Suprapubic skin (tissue), 4 donors: ENCODE measurements around the gene ROBO3. TPM values are rescaled to one million over a fixed set of nuclear protein-coding genes. Genes with fewer than 3 reads are reported as not detected.

Experiments
- DNase-seq, 2 donors: peaks; one replicate each; pipeline ENCODE4 v3.0.0-alpha.2; 2019; ENCODE audit warnings: low spot score in 2 of 2
- H3K27ac ChIP-seq: fragments of 200-600 bp; sonication (generic); one replicate; pipeline ENCODE4 v1.5.1; 2019
- H3K27me3 ChIP-seq: fragments of 200-600 bp; sonication (generic); one replicate; pipeline ENCODE4 v1.5.1; 2019
- H3K36me3 ChIP-seq: fragments of 200-600 bp; sonication (generic); one replicate; pipeline ENCODE4 v1.5.1; 2019
- H3K4me1 ChIP-seq: fragments of 200-600 bp; sonication (generic); one replicate; pipeline ENCODE4 v1.5.1; 2019
- H3K4me3 ChIP-seq: fragments of 200-600 bp; sonication (generic); one replicate; pipeline ENCODE4 v1.5.1; 2019; ENCODE audit warnings: mild to moderate bottlenecking
- H3K9me3 ChIP-seq: fragments of 200-600 bp; sonication (generic); one replicate; pipeline ENCODE4 v1.5.1; 2019
- EP300 ChIP-seq: sonication (generic); formaldehyde crosslinking; IDR thresholded peaks from one replicate; pipeline ENCODE4 v1.6.1; 2017; ENCODE audit warnings: antibody characterized with exemption
- POLR2A ChIP-seq, 2 donors: fragments of 450-650 bp; IDR thresholded peaks; one replicate each; pipeline ENCODE4 v1.6.1; 2017; ENCODE audit warnings: antibody characterized with exemption in 2 of 2, mild to moderate bottlenecking in 2 of 2, moderate library complexity in 2 of 2
- POLR2AphosphoS5 ChIP-seq, 3 donors: sonication (generic); formaldehyde crosslinking; IDR thresholded peaks; one replicate each; pipeline ENCODE4 v1.6.1; 2017; ENCODE audit warnings: antibody characterized with exemption in 3 of 3
- WGBS: methylation state at CpG from one replicate; pipeline ENCODE4 v1.1.5; 2018; 5-methylcytosine and 5-hydroxymethylcytosine counted together
- total RNA-seq, 4 donors: library from RNA; depleted of rRNA; stranded (reverse); fragments of >200 nt; gene quantifications; one replicate each; pipeline ENCODE4 v1.1.0, GENCODE V29; 2016
- TF ChIP-seq, protein P1 (sequence below), 2 donors: fragments of 200-600 bp in 1 of 2; fragments of 450-650 bp in 1 of 2; sonication (generic) in 1 of 2; IDR thresholded peaks; one replicate each; pipeline ENCODE4 v1.5.1; 2016 to 2019; ENCODE audit warnings: antibody characterized with exemption in 2 of 2, mild to moderate bottlenecking in 1 of 2, moderate library complexity in 1 of 2

The ROBO3 gene
- total RNA-seq, 4 donors from 2014 or later = 1.9 to 6.8 (median 3.6) TPM

DNA sequence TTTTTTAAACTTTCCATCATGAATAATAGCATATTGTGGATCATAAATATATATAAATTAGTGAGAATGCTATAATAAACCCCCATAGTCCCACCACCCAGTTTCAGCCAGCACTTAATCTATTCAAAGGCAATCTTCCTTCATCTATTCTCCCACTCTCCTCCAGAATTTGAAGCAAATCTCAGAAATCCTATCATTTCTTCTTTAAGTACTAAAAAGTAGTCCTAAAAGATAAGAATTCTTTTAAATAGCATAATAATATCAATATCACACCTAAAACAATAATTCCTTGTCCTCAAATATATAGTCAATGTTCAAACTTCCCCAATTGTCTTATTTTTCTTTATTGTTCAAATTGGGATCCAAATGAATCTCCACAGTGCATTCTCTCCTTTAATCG, 24.6 kb upstream of the ROBO3 start:
- TF ChIP-seq, protein P1, sequence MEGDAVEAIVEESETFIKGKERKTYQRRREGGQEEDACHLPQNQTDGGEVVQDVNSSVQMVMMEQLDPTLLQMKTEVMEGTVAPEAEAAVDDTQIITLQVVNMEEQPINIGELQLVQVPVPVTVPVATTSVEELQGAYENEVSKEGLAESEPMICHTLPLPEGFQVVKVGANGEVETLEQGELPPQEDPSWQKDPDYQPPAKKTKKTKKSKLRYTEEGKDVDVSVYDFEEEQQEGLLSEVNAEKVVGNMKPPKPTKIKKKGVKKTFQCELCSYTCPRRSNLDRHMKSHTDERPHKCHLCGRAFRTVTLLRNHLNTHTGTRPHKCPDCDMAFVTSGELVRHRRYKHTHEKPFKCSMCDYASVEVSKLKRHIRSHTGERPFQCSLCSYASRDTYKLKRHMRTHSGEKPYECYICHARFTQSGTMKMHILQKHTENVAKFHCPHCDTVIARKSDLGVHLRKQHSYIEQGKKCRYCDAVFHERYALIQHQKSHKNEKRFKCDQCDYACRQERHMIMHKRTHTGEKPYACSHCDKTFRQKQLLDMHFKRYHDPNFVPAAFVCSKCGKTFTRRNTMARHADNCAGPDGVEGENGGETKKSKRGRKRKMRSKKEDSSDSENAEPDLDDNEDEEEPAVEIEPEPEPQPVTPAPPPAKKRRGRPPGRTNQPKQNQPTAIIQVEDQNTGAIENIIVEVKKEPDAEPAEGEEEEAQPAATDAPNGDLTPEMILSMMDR (IDR thresholded peaks at IDR 0.05) = no peak
- no peak for TF ChIP-seq POLR2AphosphoS5 (IDR thresholded peaks at IDR 0.05)
- no peak for TF ChIP-seq EP300
- no peak for TF ChIP-seq POLR2A (IDR thresholded peaks at IDR 0.05)
- no peak overlapping the region for H3K27ac ChIP-seq
- H3K4me3 ChIP-seq = no peak overlapping the region
- H3K36me3 ChIP-seq = no peaks in the 10 kb centered on the region
- no peak for DNase-seq
- no peaks in the 10 kb centered on the region for H3K9me3 ChIP-seq
- WGBS = 70% methylated on average over 1 of the region's 1 CpG
- peaks cover 77% of the 10 kb centered on the region for H3K27me3 ChIP-seq
- H3K4me1 ChIP-seq = peaks cover 22% of the 10 kb centered on the region

DNA sequence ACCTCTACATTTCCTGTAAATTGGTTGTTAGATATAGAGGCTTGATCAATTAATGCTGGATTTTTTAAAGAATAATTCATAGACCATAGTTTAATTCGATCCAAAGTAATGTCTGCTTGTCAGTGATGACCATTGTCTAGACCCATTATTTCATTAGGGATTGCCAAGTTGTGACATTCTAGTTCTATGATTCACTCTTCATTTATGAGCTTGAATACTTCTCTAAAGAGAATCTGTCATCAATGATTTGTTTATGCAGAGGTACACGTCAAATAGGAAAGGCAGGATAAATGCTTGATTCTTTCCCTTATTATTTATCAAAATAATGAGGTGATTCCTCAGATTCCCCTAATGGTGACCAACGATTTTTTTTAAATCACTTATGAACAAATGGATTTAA, 24.0 kb upstream of the ROBO3 start:
- Histone ChIP-seq H3K4me3 (no peak overlapping the region), H3K4me1 (peaks cover 22% of the 10 kb centered on the region), H3K27me3 (peaks cover 83% of the 10 kb centered on the region), H3K36me3 (no peaks in the 10 kb centered on the region), H3K9me3 (no peaks in the 10 kb centered on the region), H3K27ac (no peak overlapping the region)
- TF ChIP-seq EP300 = no peak
- WGBS = 38% methylated on average over 3 of the region's 3 CpGs
- no peak for DNase-seq

DNA sequence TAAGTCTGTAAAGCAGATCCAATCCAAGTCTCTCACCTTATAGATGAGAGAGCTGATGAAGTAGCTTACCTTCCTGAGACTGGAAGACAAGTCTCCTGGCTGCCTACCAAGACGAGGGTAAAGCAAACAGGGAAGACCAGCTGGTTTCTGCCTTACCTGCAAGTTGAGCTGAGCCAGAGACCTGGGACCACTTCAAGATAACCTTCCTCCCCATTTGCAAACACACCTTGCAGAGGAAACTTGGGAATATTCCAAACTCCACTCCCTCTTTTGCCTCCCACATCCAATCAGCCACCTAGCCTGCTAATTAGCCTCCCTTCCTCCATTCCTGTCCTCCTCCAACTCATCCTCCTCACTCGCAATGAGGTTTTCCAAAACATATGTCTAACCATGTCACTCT, 23.4 kb upstream of the ROBO3 start:
- WGBS = 52% methylated on average over 2 of the region's 2 CpGs
- no peaks in the 10 kb centered on the region for H3K9me3 ChIP-seq
- H3K27me3 ChIP-seq = peaks cover 89% of the 10 kb centered on the region
- H3K27ac ChIP-seq = no peak overlapping the region
- TF ChIP-seq POLR2A (IDR thresholded peaks at IDR 0.05) = no peak
- TF ChIP-seq, protein P1 (IDR thresholded peaks at IDR 0.05) = no peak
- no peak for TF ChIP-seq EP300
- TF ChIP-seq POLR2AphosphoS5 (IDR thresholded peaks at IDR 0.05) = no peak
- H3K4me3 ChIP-seq = no peak overlapping the region
- no peak for DNase-seq
- H3K4me1 ChIP-seq = peaks cover 22% of the 10 kb centered on the region
- no peaks in the 10 kb centered on the region for H3K36me3 ChIP-seq

DNA sequence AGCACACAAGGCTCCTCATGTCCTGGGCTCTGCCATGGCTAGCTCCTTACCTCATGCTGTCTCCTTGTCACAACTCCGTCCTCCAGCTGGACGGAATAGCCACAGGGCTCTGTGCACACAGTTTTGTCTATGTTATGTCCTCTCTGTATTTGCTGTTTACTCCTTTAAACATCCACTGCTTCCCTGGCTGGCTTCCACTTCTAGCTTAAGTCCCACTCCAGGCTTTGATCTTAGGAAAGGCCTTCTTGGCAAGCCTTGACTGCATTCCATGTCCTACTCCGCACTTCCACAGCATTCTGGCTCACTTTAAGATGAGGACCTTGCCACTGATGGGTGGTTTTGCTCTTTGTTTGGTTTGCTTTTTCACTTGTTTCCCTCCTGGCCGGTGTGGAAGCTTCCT, 22.9 kb upstream of the ROBO3 start:
- H3K9me3 ChIP-seq = no peaks in the 10 kb centered on the region
- no peak overlapping the region for H3K4me3 ChIP-seq
- DNase-seq = no peak
- H3K36me3 ChIP-seq = no peaks in the 10 kb centered on the region
- WGBS = 49% methylated on average over 4 of the region's 4 CpGs
- H3K27ac ChIP-seq = no peak overlapping the region
- peaks cover 22% of the 10 kb centered on the region for H3K4me1 ChIP-seq
- peaks cover 94% of the 10 kb centered on the region for H3K27me3 ChIP-seq
- TF ChIP-seq, protein P1 (IDR thresholded peaks at IDR 0.05) = no peak
- TF ChIP-seq POLR2A (IDR thresholded peaks at IDR 0.05) (no peak), EP300 (no peak), POLR2AphosphoS5 (IDR thresholded peaks at IDR 0.05) (no peak)

DNA sequence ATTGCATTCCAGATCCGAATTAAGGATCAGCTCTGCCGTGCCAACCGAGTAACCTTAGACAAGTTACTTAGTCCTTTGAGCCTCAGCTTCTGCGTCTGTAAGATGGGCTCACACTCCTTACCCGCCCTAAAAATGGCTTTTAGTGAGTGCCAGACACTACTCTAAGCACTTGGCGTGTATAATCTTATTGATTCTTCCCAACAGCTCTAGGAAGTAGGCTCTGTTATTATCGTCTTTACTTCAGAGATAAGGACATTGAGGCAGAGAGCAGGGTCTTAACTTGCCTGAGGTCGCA, 21.7 kb upstream of the ROBO3 start:
- 18% methylated on average over 8 of the region's 8 CpGs for WGBS
- Histone ChIP-seq H3K9me3 (no peaks in the 10 kb centered on the region), H3K36me3 (no peaks in the 10 kb centered on the region), H3K4me3 (no peak overlapping the region), H3K4me1 (peaks cover 22% of the 10 kb centered on the region), H3K27ac (no peak overlapping the region), H3K27me3 (peaks cover 100% of the 10 kb centered on the region)
- DNase-seq = no peak
- TF ChIP-seq POLR2A (IDR thresholded peaks at IDR 0.05) (no peak), EP300 (no peak), POLR2AphosphoS5 (IDR thresholded peaks at IDR 0.05) (no peak)
- TF ChIP-seq, protein P1 (IDR thresholded peaks at IDR 0.05) = no peak

DNA sequence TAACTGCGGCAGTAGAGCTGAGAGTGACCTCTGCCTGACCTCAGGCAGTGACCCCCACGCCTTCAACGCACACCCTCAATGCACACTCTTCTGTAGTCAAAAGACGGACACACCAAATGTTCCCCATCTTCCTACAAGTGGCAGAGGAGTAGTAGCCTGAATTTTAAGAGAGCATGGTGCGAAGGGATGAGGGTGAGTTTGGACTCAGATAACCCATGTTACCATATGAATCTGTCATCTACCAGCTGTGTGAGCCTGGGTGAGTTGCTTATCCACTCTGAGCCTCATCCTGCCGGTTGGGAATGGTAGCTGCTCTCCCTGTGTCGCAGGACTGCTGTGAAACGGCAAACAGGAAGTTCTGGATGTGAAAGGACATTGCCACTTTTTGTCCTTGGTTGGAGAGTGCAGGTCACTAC, 20.6 kb upstream of the ROBO3 start:
- 23% methylated on average over 7 of the region's 8 CpGs for WGBS
- Histone ChIP-seq H3K27me3 (peaks cover 100% of the 10 kb centered on the region), H3K4me1 (peaks cover 14% of the 10 kb centered on the region), H3K4me3 (no peak overlapping the region), H3K9me3 (no peaks in the 10 kb centered on the region), H3K36me3 (no peaks in the 10 kb centered on the region), H3K27ac (no peak overlapping the region)
- no peak for DNase-seq
- TF ChIP-seq EP300 = no peak
- TF ChIP-seq POLR2A (IDR thresholded peaks at IDR 0.05) = no peak
- TF ChIP-seq, protein P1 (IDR thresholded peaks at IDR 0.05) = no peak
- TF ChIP-seq POLR2AphosphoS5 (IDR thresholded peaks at IDR 0.05) = no peak
